A673 (cell line): ENCODE results near the gene TECR. TPM values are rescaled to one million over a fixed set of nuclear protein-coding genes. Genes with fewer than 3 reads are reported as not detected.

ENCODE experiments used
- BruUV-seq: library from RNA; stranded (reverse); fragments of 400-500 nt; replicated peaks from 2 replicates; lab custom pipeline; 2021; lab: Mats Ljungman, UMichigan
- CTCF ChIA-PET: fragments of 300-600 bp; sonication (Branson Sonifier 250); formaldehyde crosslinking; loops from one replicate; lab custom pipeline; 2022; ENCODE audit warnings: antibody characterized with exemption; lab: Charles Lee
- POLR2A ChIA-PET: fragments of 300-600 bp; sonication (Branson Sonifier 250); formaldehyde crosslinking; loops from one replicate; lab custom pipeline; 2022; ENCODE audit warnings: antibody characterized with exemption; ENCODE audit not compliant: low non-redundant PET; lab: Charles Lee
- DNase-seq: peaks from one replicate; pipeline ENCODE4 v3.0.0-alpha.2; 2015; ENCODE audit warnings: low spot score
- H3K27ac ChIP-seq: fragments of 200-600 bp; sonication (generic); 2 replicates; pipeline ENCODE4 v1.5.1; 2016; ENCODE audit warnings: mixed run types, low read depth, mild to moderate bottlenecking, mixed read lengths, antibody characterized with exemption, low read length; ENCODE audit not compliant: poor library complexity, severe bottlenecking
- H3K27me3 ChIP-seq: fragments of 200-600 bp; sonication (generic); replicated peaks from 2 replicates; pipeline ENCODE4 v1.6.1; 2017; ENCODE audit warnings: mixed run types, low read depth, mild to moderate bottlenecking, mixed read lengths, antibody characterized with exemption, low read length; ENCODE audit not compliant: insufficient read depth, poor library complexity
- H3K36me3 ChIP-seq: fragments of 200-600 bp; sonication (generic); 2 replicates; pipeline ENCODE4 v1.6.1; 2016; ENCODE audit warnings: mixed run types, mild to moderate bottlenecking, mixed read lengths, antibody characterized with exemption, low read length; ENCODE audit not compliant: insufficient read depth, poor library complexity, severe bottlenecking
- H3K4me1 ChIP-seq: fragments of 200-600 bp; sonication (generic); 2 replicates; pipeline ENCODE4 v1.6.1; 2017; ENCODE audit warnings: mixed run types, mild to moderate bottlenecking, mixed read lengths, antibody characterized with exemption, low read length; ENCODE audit not compliant: insufficient read depth, poor library complexity, severe bottlenecking
- H3K4me3 ChIP-seq: fragments of 200-600 bp; sonication (generic); 2 replicates; pipeline ENCODE4 v1.5.1; 2016; ENCODE audit warnings: low read depth, mixed run types, mild to moderate bottlenecking, mixed read lengths, low read length; ENCODE audit not compliant: poor library complexity, severe bottlenecking
- H3K9me3 ChIP-seq: fragments of 200-600 bp; sonication (generic); 2 replicates; pipeline ENCODE4 v1.6.1; 2016; ENCODE audit warnings: mixed run types, low read depth, mild to moderate bottlenecking, mixed read lengths, antibody characterized with exemption, low read length; ENCODE audit not compliant: poor library complexity, severe bottlenecking
- CTCF ChIP-seq: fragments of 300-800, 200-600 bp; sonication (generic); conservative IDR thresholded peaks from 2 replicates; pipeline ENCODE4 v1.5.1; 2017; ENCODE audit warnings: low read depth, mild to moderate bottlenecking, antibody characterized with exemption, low read length, moderate library complexity, mixed read lengths
- EZH2 ChIP-seq: fragments of 200-600 bp; sonication (generic); IDR thresholded peaks from 2 replicates; pipeline ENCODE4 v1.6.1; 2017; ENCODE audit warnings: borderline replicate concordance, low read depth, mild to moderate bottlenecking, mixed read lengths, antibody characterized with exemption, low read length; ENCODE audit not compliant: poor library complexity, severe bottlenecking
- intact Hi-C: fragments of 100-400 bp; cut with micrococcal nuclease; formaldehyde crosslinking; loops from one replicate; pipeline ENCODE4 v1.10.0; 2022; ENCODE audit not compliant: unreplicated experiment
- total RNA-seq: library from RNA; stranded (reverse); gene quantifications from 2 replicates; pipeline ENCODE4 v1.2.3, GENCODE V29; 2021

Gene TECR
- total RNA-seq, 1 experiment from 2014 or later, result 189 TPM

- POLR2A ChIA-PET, result interaction anchor here (0.6 to 0.7 kb wide), 2 partner anchors 167 to 288 kb away, joined by 3 to 4 read pairs; no protein-coding TSS in a partner anchor
- H3K27me3 ChIP-seq, result no peaks in the 10 kb centered on the region
- TF ChIP-seq CTCF (no peak), EZH2 (no peak)
- peak overlapping the region; percentile 94 for H3K4me3 ChIP-seq
- H3K27ac ChIP-seq, result peak overlapping the region; percentile 82
- intact Hi-C loops, result loop anchor here (5.0 to 10.0 kb wide), 2 partner anchors 214 to 316 kb away; partner anchors contain the start of gene OR7A17
- no peak for DNase-seq
- no peaks in the 10 kb centered on the region for H3K9me3 ChIP-seq
- no TSS peak for BruUV-seq
- H3K36me3 ChIP-seq, result peaks cover 6% of the 10 kb centered on the region
- CTCF ChIA-PET, result interaction anchor here (0.6 to 3.8 kb wide), 3 partner anchors 115 to 553 kb away, joined by 3 to 55 read pairs (median 10); no protein-coding TSS in a partner anchor
- peaks cover 13% of the 10 kb centered on the region for H3K4me1 ChIP-seq
Measured at GRCh38 chr19:14570864-14571527, 41.6 kb downstream of the TECR start.

- no peaks in the 10 kb centered on the region for H3K9me3 ChIP-seq
- H3K27ac ChIP-seq, result peak within 1 kb of the TSS; percentile 82
- TF ChIP-seq CTCF (peak; percentile 92), EZH2 (no peak)
- POLR2A ChIA-PET, result interaction anchor here (0.5 to 0.7 kb wide), 2 partner anchors 44 to 166 kb away, joined by 4 to 12 read pairs; no protein-coding TSS in a partner anchor
- H3K4me3 ChIP-seq, result peak within 1 kb of the TSS; percentile 94
- peak; percentile 97 for DNase-seq
- H3K36me3 ChIP-seq, result peaks cover 3% of the 10 kb centered on the region
- CTCF ChIA-PET, result interaction anchor here (1.5 to 3.8 kb wide), 2 partner anchors 15 to 114 kb away, joined by 5 to 55 read pairs; no protein-coding TSS in a partner anchor
- TSS peak; percentile 76 for BruUV-seq
- no peaks in the 10 kb centered on the region for H3K27me3 ChIP-seq
- H3K4me1 ChIP-seq, result peaks cover 13% of the 10 kb centered on the region
- intact Hi-C loops, result loop anchor here (5.0 to 10.0 kb wide), 2 partner anchors 213 to 315 kb away; partner anchors contain the start of gene OR7A17
Measured at GRCh38 chr19:14571695-14572490, 42.5 kb downstream of the TECR start, which contains the start of gene NDUFB7. NDUFB7 (minus strand) TSS chr19:14572066; CDS start chr19:14572000, 66 bp downstream.

- intact Hi-C loops, result loop anchor here (10.0 kb wide), 1 partner anchor 209 kb away; no protein-coding TSS in a partner anchor
- BruUV-seq, result no TSS peak
- Histone ChIP-seq H3K4me1 (peaks cover 11% of the 10 kb centered on the region), H3K27me3 (no peaks in the 10 kb centered on the region), H3K27ac (no peak overlapping the region), H3K4me3 (no peak overlapping the region), H3K36me3 (no peaks in the 10 kb centered on the region), H3K9me3 (no peaks in the 10 kb centered on the region)
- ChIA-PET CTCF (no interaction called here), POLR2A (interaction anchor here (0.6 kb wide), 1 partner anchor 114 kb away, joined by 3 read pairs; the partner anchor contains the start of gene ZNF333)
- no peak for DNase-seq
- TF ChIP-seq EZH2 (no peak), CTCF (no peak)
Measured at GRCh38 chr19:14575428-14575980, 46.1 kb downstream of the TECR start.
